HL-60/S4 (cell line): ENCODE results near the gene TMEM132C.
"Not testable (repeated sequence)": the region's sequence is repeated elsewhere in the genome, so short reads cannot be mapped to it uniquely, and the experiment has no call there.

Experiments
- in situ Hi-C: fragments of 300-500 bp; cut with MboI; formaldehyde crosslinking; loops from 2 replicates; pipeline ENCODE4 v1.14.3; 2022; ENCODE audit warnings: low sequenced_read_pairs

TMEM132C gene

DNA sequence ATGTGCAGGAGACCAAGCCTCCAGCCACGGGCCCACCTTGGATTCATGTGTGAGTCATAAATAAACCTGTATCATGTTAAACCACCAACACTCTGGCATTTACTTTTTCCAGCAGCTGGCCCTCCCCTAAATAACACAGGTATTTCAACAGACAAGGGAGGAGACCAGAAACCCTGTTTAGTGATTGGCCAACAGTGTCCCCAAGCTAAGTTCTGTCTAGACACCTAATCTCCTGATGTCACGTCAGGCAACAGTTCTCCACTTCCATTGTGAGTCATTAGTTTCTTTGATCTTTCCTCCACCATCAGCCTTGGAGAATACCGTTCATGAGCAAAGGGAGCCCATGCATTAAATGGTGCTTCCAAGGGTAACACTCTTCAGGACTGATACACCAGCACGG lies 196.9 kb downstream of the TMEM132C start:
- in situ Hi-C loops: no loop called here

DNA sequence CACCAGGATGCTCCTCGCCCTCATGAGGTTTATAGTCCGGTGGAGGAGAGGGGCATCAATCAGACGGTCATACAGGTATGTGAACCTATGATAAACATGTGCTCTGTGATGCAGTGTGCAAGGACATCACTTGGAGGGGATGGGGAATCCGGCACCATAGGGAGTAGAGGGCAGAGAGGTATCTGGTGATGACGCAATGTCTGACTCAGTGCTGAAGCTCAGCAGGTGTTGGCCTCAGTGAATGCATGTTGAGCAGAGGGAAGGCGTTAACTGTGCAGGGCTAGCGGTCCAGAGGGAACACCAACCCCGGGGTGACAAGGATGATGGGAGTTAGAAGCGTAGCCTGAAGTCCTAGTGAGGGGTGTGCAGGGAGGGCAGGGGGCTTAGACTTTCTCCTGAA lies 200.9 kb downstream of the TMEM132C start:
- in situ Hi-C loops: no loop called here

GRCh38 chr12:128468926-128469325 lies 202.0 kb downstream of the TMEM132C start:
- in situ Hi-C loops: no loop called here

DNA sequence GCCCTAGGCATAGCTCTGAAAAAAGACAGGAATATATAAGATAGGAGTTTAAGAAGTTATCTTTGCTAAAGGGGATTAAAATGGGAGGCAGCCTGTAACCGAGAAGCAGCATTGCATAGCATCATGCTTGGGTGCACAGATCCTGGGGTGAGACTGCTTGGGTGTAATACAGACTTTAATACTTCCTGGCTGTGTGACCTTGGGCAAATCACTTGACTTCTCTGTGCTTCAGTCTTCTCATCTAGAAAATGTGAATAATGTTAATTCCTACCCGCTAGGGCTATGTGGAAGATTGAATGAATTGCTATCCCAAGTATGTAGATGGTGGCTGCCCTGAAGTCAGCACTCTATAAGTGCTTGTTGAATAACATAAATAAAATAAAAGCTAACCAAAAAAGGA lies 204.5 kb downstream of the TMEM132C start:
- in situ Hi-C loops: no loop called here

- in situ Hi-C loops: no loop called here
Observed at GRCh38 chr12:128474916-128475315, 207.9 kb downstream of the TMEM132C start.

GRCh38 chr12:128476266-128476665 lies 209.3 kb downstream of the TMEM132C start:
- in situ Hi-C loops: no loop called here

- in situ Hi-C loops: no loop called here
Observed at GRCh38 chr12:128483526-128484255, 216.7 kb downstream of the TMEM132C start.

GRCh38 chr12:128497376-128497775 lies 230.4 kb downstream of the TMEM132C start:
- in situ Hi-C loops: not testable (repeated sequence)

GRCh38 chr12:128507470-128507869 lies 240.5 kb downstream of the TMEM132C start:
- in situ Hi-C loops: no loop called here

- in situ Hi-C loops: no loop called here
Observed at GRCh38 chr12:128509170-128509569, 242.2 kb downstream of the TMEM132C start.

- in situ Hi-C loops: no loop called here
Observed at GRCh38 chr12:128510511-128510910, 243.5 kb downstream of the TMEM132C start.

DNA sequence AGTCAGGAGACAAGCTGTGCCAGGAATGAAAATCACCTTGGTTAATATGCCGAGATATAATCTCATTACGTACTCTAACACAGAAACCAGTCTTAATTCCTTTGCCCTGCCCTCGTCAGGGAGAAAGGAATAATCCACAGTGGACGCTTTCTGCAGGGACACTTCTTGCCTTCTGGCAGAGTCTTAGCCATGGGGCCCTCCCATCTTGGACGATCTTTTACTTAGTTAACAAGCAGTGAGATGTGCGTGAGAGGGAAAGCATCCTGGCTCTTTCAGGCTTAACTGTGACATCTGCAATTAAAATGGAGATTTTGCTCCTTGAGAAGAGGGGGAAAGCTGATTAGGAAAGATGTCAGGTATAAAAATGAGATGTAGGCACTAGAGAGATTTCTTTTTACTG lies 246.4 kb downstream of the TMEM132C start:
- in situ Hi-C loops: no loop called here

- in situ Hi-C loops: no loop called here
Observed at GRCh38 chr12:128513831-128514230, 246.9 kb downstream of the TMEM132C start.

DNA sequence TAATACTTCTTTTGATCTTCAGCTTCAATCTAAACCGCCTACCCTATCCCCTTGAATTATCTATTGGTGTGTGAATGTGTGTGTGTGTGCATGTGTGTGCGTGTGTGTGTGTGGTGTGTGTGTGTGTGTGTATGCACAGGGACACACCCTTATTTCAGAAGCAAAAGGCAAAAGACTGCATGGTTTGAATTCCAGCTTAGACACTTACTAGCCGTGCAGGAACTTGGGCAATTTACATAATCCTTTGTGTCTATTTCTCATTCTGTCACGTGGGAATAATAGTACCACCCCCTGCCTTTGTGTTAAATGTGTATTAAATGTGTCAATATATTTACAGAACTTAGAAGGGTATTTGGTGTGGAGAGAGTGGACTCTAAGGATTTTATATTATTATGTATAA lies 251.7 kb downstream of the TMEM132C start:
- in situ Hi-C loops: no loop called here

DNA sequence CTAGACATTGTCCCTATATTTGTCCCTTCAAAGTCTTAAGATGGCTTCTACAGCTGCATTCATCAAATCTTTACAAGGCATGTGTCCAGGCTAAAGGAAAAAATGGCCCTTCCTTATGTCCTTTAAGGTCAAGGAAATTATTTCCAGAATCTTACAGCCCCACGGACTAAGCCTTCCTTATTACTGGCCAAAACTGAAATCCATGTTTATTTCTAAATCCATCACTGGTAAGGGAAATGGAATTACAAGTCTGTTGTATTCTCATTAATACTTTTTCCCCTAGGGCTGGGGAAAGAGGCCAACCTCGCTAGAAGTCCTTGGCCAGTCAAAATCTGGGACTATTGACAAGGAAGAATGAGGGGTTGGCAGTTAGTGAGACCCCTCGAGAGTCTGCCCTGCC lies 252.5 kb downstream of the TMEM132C start:
- in situ Hi-C loops: no loop called here

GRCh38 chr12:128521981-128522380 lies 255.0 kb downstream of the TMEM132C start:
- in situ Hi-C loops: no loop called here

DNA sequence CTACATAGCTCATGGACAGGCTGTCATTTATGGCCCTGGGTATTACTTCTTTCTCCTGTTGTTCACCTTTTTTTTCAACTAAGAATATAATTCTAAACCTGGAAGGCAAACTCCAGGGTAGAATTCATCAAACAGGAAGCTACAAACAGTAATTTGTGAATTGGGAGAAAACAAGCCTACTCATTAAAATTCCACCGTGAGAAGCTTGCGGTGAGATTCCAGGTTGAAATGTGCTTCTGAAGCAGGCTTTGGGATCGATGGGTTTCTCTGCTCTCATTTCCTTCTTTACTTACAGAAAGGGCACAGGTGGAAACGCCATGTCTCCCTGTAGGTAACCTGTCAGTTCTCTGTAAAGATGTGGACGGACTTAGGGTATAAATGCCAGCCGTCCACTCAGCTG lies 257.5 kb downstream of the TMEM132C start:
- in situ Hi-C loops: no loop called here

GRCh38 chr12:128531170-128531569 lies 264.2 kb downstream of the TMEM132C start:
- in situ Hi-C loops: no loop called here

DNA sequence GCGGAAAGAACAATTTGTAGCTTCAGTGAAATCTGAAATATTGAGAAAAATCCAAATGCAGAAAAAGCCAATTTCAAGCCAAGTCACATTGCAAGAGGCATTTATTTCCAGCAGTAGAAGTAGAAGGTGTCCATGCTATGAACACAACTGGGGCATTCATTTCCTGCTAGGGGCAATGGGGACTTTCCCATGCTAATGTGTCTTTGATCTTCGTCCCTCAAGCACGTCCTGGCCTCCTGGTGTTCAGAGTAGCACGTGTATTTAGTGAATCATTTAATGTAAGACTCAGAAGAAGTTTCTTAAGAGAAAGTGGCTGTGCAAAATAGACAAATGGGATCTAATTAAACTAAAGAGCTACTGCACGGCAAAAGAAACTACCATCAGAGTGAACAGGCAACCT lies 267.9 kb downstream of the TMEM132C start:
- in situ Hi-C loops: no loop called here

DNA sequence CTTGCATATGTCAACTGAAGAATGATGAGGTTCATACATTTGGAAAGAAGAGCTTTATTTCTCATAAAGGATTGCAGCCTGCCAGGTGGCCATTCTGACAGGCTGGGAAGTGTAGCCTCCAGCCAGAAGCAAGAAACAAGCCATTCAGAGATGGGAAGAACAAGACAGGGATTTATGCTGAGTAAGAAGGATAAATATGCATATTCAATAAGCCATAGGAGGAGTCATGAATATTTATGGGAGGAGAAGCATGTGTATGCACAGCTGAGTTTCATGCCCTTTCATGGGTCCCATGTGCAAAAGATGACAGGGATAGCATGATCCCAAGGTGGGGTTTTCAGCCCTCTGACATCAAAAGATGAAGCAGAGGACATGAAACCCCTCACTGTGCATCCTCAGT lies 269.8 kb downstream of the TMEM132C start:
- in situ Hi-C loops: no loop called here

GRCh38 chr12:128537668-128538067 lies 270.7 kb downstream of the TMEM132C start:
- in situ Hi-C loops: no loop called here

- in situ Hi-C loops: no loop called here
Observed at GRCh38 chr12:128542844-128543243, 275.9 kb downstream of the TMEM132C start.

DNA sequence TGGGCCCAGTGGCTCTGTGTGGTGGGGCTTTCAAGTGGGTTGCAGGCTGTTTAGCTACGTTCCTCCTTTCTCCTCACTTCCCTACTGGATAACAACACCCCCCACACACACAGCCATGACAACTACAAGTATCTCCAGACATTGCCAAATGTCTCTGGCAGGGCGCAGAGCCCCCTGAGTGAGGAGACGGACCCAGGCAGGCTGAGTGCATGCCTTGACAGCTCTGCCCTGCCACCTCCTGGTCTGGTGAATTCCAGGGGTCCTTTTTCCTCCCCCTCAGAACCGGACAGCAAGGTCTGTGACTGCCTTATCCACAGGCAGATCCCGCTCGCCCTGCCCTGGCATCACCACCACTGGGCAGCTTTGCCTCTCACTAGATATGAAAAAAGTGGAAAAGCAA lies 276.5 kb downstream of the TMEM132C start:
- in situ Hi-C loops: no loop called here
